NOMO-1 treated with DMSO at 0.1 percent for 48 hours (cell line): ENCODE results near the gene IDNK.

Source experiments
- DNase-seq: peaks from one replicate; lab custom pipeline; 2025; ENCODE audit not compliant: unreplicated experiment; lab: John Stamatoyannopoulos, UW

The IDNK gene

DNA sequence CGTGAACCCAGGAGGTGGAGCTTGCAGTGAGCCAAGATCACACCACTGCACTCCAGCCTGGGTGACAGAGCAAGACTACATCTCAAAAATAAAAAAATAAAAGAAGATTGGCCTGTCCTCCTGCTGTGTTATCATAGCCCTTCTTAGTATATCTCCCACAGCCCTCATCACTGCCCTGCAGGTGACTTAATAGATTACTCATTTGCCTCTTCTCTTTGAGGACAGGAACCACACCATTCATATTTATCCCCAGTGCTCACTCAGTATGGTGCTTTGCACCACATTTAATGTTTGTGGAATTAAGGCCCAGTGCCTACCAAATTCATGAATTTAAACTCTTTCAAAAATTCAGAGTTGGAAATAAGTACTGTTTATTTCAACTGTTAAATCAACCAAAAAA is 10.3 kb downstream of the IDNK start:
- no peak for DNase-seq

DNA sequence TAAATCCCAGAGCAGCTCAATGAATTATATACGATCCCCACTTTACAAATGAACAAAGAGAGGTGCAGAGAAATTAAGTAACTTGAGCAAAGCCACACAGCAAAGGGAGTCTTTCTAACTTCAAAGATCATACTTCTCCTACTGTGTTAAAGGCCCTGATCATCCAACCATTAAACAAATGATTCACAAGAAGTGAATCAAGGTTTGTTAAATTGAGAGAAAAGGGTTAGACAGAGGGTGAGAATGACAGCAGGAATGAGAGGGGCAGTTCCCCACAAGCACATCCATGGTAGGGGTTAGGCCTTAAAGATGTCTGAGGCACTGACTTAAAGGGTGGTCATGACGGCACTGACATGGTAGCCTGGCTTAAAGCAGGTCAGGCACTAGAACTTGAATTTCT is 10.7 kb downstream of the IDNK start:
- no peak for DNase-seq

DNA sequence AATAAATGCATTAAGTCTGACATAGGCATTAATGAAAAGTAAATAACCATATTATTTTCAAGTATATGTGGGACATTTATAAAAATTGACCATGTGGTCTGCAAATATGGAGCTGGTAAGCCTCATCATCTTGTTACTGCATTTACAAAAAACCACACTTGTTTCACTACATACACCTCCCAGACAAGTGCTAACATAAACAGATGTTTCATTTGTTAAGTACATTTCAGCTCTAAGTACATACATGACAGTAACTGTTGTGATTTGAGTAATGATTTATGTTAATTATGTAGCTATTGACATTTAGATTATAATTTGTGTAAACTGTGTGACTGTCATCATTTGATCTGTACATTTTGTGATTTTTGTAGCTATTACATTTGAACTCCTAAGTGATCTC is 13.9 kb downstream of the IDNK start:
- DNase-seq, result no peak

- DNase-seq, result no peak
Measured at GRCh38 chr9:83637389-83637788, 14.4 kb downstream of the IDNK start.

GRCh38 chr9:83639266-83639665 is 16.3 kb downstream of the IDNK start:
- DNase-seq, result no peak

DNA sequence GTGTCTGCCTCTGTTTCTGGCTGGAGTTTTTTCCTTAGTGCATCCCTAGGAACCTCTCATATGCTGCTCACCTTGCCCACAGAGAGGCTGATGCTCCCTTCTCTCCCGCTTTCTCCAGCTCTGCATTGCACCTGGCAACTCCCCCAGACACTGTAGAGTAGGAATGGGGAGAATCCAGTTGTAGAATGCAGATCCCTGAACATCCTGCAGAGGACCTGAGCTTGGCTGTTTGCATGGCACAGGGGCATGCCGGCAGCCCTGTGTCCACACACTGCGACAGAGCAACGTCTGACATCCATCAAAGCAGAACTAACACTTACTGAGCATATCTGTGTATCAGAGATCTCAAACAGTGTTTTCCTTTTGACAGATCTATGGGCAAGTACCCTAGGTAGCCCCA is 19.9 kb downstream of the IDNK start:
- no peak for DNase-seq

GRCh38 chr9:83646500-83647239 is 23.7 kb downstream of the IDNK start:
- no peak for DNase-seq

GRCh38 chr9:83649080-83649479 is 26.1 kb downstream of the IDNK start:
- peak; percentile 3 for DNase-seq

DNA sequence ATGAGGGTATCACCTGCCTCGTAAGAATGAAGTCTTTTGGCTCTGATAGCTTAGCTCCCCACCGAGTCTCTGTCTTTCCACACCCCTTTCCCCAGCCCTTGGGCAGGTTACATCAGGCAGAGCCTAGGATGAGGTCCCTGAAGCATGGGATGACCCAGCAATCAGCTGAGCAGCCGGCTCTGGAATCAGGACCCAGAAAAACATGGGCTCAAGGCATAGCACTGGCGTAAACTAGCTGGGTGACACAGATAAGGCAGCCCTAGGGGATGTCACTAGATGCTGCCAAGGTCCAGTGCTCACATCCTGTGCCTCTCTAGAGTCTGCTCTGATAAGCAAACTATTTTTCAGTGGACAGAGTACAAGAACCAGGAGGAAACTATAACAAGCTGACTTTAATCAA is 26.6 kb downstream of the IDNK start:
- no peak for DNase-seq

GRCh38 chr9:83651558-83651957 is 28.6 kb downstream of the IDNK start:
- no peak for DNase-seq

- no peak for DNase-seq
Measured at GRCh38 chr9:83652433-83652832, 29.5 kb downstream of the IDNK start.

DNA sequence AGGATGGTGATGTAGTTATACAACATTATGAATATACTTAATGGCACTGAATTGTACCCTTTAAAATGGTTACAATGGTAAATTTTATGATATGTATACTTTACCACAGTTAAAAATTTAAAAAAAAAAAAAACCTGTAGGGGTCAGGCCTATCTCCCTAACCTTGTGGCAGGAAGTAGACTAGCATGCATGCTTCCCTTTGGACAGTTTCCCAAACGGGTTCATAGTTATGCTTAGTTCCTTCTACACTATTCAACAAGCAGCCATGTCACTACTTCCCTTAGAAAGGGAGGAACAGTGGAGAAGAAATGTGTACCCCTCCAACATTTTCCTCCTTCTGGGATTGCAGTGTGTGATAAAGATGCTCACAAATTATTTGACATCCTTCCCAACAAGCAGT is 32.5 kb downstream of the IDNK start:
- DNase-seq, result no peak

DNA sequence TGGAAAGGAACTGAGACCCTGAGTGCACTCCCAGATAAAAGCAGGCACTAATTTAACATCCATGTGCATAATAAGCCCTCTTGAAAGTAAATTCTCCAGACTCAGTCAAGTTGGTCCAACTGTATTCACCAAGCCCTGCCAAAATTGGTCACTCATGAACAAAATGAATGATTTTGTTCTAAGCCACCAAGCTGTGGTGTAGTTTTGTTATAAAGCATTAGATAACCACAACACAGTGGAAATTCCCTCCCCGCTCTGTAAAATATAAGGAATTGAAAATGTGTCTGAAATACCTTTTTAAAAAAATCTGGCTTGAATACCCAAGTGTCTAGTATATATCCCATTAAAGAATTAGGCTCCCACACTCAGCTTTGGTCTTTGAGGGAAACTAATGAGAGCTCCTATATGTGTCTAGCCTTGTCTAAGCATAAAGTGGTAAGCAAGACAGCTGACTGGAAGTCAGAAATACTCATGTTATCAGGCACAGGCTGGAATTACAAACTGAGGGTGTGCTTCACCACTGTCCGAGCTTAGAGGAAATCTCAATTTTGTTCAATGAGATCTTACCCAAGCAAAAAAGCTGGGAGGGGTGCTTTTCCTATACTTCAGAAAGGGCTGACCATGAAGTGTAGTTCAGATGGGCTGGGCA is 33.2 kb downstream of the IDNK start:
- DNase-seq, result no peak

DNA sequence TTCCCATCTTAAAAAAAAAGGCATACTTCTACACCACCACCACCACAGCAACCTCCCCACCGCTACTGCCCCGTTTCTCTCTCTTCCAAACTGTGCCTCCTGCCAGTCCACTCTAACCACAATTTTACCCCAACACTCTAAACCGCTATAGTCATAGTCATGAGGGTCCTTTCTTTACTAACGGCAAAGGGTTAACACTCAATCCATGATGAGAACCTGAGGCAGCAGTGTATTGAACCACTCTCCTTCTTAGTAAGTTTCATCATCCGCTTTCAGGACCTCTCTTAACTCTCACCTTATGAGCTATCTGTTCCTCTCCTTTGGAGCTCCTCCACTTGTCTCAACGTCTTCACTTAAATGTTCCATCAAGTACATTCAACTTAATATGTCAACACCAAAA is 34.0 kb downstream of the IDNK start:
- DNase-seq, result no peak

- DNase-seq, result no peak
Measured at GRCh38 chr9:83662933-83663332, 40.0 kb downstream of the IDNK start.

- peak; percentile 53 for DNase-seq
Measured at GRCh38 chr9:83665580-83666200, 42.7 kb downstream of the IDNK start.

GRCh38 chr9:83669067-83669466 is 46.1 kb downstream of the IDNK start:
- DNase-seq, result no peak

DNA sequence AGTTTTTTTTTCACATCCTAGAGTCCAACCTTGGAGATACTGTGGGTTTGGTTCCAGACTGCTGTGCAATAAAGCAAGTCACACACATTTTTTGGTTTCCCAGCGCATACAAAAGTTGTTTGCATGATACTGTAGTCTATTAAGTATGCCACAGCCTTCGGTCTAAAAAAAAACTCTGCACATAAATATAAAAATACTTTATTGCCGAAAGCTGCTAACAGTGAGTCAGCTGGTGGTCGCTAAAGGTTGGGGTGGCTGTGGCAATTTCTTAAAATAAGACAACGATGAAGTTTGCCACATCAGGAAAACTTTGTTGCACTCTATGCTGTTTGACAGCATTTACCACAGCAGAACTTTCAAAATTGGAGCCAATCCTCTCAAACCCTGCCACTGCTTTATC is 47.4 kb downstream of the IDNK start:
- DNase-seq, result no peak

DNA sequence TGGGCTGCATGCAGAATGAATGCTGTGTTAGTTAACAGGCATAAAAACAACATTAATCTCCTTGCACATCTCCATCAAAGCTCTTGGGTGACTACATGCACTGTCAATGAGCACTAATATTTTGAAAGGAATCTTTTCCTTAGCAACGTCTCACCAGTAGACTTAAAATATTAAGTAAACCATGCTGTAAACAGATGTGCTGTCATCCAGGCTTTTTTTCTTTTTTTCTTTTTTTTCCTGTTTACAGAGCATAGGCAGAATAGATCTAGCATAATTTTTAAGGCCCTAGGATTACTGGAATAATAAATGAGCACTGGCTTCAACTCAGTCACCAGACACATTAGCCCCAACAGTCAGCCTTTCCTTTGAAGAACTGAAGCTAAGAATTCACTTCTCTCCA is 48.5 kb downstream of the IDNK start:
- no peak for DNase-seq

- no peak for DNase-seq
Measured at GRCh38 chr9:83675466-83675865, 52.5 kb downstream of the IDNK start.

DNA sequence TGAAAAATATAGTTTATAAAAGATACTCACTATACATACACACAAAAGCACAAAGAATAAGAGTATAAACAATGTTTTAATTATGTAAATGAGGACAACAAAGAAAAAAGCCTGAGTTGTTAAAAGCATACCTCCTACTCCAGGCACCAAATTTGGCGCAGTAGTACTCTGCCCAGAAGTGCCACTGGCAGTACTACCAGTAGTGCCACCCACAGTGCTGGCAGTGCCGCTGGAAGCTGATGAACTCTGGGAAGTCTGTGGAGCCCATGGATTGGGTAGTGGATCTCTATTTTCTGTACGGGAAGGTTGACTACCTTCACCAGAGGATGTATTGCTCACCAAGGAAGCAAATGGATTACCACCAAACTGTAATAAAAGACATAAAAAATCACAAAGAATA is 54.7 kb downstream of the IDNK start:
- no peak for DNase-seq

- no peak for DNase-seq
Measured at GRCh38 chr9:83680233-83680632, 57.3 kb downstream of the IDNK start.
